Measurements from ENCODE around the gene ATP11A. TPM values are rescaled to one million over a fixed set of nuclear protein-coding genes. Genes with fewer than 3 reads are reported as not detected.

The ATP11A gene
- total RNA-seq, 1 donor from 2014 or later: 22.1 TPM

DNA sequence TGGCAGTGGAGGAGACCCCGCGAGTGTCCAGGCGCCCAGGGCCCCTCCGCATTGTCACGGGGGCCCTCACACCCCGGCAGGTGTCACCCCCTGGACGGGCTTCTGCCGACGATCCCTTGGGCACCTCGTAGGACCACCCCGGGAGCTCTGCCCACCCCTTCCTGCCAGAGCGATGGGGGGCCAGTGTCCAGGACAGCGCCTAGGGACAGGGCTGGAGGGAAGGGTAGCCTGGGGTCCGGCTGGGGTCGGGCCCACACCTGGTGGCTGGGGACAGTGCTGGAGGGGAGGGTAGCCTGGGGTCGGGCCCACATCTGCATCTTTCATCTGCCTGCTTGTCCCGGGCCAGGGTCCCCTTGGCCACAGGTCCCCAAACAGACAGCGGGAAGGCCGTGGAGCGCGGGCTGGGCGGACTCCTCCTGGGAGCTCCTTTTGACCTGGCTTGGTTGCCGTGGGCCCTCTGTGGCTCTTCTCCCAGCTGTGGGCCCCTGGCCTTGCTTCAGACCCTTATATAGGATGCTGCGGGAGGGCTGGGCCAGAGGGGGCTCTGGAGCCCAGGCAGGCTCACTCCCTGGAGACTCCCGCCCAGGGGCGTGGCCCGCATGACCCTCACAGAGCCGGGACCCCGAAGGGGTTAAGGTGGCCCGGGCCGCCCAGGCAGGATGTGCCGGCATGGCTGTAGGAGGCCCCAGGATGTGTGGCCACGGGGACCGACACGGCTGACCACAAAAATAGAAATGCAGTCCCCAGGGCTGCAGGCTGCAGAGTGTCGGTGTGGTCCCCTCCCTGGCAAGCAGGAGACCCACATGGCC, 205.0 kb downstream of the ATP11A start:
- no peak for DNase-seq

DNA sequence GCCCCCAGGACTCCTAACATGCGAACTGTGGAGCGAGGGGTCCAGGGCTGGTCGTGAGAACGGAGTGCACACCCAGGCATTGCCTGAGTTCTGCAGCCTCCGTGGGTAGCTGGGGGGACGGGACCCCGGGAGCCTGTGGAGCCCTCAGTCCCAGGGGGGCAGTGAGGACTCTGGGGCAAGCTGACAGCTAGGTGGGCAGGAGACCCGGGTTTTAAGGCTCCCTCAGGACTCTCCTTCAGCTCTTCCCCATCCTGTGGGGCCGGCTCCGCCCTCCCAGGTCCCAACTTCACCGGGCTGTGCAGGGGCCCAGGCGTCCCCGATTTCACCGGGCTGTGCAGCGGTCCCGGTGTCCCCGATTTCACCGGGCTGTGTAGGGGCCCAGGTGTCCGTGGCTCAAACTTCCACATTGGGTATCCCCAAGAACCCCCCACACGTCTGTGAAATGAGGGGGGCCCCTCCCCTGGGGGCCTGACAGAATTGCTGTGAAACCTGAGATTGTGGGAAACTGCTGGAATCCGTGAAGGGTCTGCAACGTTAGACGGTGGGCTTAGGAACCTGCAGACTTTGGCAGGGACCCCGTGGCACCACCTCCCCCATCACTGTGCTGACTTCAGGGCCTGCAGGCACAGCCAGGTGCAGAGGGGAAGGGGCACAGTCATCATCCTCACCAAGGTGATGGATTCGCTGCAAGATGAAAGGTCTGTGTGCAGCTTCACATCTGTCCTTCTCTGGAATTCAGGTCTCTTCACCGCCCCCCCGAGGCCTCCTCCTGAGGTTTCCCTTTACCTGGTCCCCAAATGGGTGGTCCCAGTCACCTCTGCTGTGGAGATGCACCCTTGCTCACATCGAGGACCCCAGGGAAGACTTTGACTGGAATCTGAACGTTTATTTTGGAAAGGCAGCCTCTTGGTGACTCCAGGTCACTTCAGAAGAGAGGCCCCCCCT, 206.0 kb downstream of the ATP11A start:
- DNase-seq: no peak

DNA sequence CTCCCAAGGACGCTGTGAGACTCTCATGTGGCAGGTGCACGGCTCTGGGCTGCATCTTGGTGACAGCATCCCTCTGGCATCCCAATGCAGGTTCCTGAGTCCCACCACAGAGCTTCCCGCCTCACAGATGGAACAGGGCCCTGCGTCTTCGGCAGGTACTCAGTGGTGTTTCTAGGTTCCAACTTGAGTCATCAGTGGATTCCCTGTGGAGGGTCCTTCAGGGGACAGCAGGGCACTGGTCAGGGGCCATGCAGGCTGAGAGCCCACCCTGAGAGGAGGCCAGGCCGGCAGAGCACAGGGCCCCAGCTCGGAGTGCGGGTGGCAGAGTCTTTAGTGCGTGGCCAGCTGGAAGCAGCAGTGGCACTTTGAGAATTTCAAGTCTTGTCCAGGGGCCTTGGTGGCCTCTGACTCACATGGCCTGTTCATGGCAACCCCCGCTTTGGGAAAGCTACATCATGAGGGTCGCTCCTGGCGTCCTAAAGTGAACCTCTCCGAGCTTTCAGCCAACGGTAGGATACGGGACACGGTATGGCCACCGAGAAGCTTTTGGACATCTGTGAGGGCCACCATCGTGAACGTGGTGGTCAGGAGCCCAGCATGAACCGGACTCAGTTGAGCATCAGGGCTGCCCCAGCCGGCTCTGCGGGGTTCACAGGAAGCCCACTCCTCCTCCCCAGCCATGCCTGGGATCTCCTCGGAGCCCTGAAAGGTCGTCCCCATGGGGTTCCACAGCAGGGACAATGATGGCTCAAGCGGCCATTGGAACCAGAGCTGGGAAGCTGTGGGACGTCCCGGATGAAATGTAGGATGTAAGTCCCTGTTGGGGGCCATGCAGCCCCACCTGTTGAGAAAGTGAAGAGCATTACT, 207.1 kb downstream of the ATP11A start:
- no peak for DNase-seq

DNA sequence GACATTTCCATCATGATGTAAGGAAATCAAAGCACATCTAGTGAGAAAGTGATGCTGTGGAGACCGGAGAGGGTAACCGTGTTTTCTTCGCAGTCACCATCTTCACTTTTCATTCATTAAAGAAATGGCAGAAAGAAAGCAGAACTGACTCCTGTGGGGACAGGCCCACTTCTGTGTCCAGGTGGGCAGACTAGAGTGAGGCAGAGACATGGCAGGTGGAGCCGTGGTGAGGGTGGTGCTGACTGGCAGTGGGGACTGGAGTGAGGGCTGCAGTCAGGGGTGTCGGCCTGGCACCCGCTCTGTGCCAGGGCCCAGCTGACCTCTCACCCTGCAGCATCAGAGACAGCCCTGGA, 207.7 kb downstream of the ATP11A start:
- no peak for DNase-seq

DNA sequence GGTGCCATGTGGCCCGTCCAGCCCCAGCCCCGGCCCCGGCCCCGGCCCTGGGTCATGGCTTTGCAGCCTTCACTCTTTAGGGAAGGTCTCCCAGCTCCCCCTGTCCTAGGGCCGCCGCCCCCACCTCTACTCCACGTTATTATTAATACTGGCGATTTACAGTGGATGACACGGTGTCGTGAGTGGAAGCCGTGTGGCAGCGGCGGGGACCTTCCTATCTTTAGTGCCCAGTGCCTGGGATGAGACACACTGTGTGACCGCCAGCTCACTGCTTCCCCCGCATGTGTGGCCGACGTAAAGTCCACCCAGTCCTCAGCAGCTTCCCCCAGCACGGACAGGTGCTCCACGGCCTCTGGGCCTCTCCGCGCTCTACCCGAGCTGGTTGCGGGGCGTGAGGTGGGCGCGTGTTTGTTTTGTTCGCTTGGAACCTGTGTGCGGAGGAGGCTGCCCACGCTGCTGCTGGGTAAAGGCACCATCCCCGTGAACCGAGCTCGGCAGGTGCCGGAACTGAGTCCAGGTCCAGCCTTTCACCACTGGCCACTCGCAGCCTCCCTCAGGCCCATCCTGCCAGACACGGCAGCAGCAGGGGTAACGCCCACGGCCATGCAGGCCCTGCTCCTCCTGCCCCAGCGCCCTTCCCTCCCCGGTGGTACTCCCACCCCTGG, 208.2 kb downstream of the ATP11A start:
- no peak for DNase-seq

DNA sequence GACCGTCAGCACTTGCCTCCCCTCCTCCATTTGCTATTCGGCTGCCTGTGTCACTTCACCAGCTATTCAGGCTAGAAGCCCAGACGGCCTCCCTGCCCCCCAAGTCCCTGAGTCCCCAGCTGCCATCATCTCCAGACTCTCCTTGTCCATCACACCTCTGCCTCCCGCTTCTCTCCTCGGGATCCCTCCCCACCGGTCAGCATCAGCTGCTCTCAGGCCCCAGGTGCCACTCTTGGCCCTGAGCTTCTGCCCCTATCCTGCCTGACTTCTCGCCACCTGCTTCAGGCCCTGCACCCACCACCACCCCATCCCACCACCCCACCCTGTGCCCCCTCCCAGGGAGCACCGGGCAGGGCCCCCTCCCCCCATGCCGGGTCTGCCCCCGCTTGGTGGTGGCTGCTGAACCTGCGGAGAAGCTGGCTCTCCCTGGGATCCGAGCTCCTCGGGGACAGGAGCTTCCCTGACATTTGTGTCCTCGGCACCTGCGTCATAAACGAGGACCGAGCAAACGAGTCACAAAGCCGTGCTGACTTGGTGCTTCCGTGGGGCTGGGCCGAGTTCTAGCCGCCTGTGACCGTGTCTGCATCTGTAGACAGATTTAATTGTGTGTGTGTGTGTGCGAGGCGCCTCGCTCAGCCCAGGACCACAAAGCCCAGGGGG, 208.9 kb downstream of the ATP11A start:
- DNase-seq: no peak

DNA sequence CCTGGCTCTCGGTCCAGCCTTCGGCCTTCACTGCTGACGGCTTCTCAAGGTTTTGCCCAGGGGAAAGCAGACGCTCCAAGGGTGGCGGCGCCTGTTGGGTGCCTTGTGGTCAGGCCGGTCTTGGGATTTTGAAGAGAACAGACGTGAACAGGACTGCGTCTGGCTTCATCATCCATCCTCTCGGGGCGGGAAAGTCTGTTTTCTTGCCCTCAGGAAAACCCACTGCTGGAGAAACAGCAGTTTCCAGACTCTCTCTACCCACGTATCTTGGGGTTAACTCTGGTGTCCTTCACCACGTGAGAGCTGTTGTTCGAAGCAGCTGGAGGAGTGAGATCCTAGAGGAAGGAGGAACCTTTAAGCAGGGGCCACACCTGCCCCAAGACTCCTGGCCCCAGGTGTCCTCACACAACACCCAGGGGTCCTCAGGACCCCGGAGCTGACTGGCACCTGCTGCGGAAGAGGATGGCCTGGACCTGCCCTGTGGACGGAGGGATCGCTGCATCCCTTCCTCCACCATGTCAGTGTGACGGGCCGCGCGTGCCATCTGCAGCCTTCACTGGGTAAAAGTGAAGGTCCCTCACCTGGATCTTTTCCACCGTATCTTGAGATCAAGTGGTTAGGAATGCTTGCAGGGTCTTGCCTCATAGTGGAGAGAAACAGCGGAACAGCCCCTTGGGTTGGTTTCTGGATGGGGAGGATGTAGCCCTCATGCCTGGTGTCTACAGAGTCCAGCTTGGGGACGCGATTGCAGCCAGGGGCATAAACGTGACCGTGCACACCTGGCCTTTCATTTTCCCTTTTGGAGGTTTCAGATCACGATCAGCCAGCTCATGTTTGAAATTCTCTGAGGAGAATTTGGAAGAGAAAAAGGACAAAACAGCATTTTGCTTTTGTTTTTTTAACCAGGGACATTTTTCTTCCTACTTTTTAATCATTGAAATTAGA, 209.7 kb downstream of the ATP11A start:
- no peak for DNase-seq

DNA sequence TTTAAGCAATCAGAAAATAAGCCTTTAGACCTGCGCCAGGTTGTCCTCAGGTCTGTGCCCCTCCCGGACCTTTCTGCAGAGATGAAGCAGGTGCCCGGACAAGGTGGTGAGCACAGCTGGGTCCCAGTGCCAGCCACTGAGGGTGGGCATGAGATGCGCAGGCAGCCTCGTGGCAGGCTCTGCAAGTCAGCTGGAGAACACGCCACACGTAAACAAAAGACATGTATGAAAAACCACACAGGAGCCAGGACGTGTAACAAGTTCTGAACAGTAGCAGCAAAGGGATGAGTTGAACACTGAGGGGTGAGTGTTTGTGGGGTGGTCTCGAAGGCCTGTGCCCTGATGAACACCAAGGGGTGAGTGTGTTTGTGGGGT, 210.4 kb downstream of the ATP11A start:
- DNase-seq: no peak

DNA sequence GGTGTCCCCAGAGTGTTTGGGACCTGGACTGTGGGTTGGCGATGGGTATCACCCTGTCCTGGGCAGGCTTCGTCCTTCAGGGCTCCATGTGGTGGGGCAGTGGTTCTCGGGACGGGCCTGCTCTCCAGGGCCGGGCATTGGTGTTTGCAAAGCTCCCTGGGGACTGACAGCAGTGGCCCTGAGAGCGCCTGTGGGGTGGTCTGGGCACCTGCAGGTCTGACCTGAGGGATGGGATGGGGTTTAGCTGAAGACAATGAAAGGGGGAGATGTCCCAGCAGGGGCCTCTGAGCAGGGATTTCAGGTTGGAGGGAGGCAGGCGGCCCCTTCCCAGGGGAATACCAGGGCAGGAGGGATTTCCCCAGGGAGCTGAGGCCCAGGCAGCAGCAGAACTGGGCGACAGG, 210.9 kb downstream of the ATP11A start:
- DNase-seq: no peak

DNA sequence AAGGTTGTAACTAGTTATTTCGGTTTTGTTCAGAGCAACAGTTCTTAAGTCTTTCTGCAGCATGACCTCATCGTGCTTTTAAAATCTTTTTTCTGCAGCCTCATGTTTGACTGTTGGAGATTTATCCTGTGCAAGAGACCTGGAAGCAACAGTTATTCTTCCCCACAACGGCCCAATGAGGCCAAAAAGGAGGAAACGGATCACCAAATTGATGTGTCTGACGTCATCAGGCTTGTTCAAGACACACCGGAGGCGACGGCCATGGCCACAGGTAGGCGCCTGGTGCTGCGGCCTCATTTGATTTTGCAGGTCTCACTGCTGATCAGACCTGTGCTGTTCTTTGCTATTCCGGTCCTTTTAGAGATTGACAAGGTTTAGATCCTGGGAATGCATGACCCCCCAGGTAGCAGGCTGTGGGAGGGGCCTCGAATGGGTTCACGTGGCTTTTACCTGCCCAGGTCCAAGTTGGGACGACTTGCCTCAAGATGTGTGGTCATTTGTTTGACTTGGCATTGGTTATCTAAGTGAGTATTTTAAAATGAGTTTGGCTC, 212.3 kb downstream of the ATP11A start:
- DNase-seq: peak; percentile 6

DNA sequence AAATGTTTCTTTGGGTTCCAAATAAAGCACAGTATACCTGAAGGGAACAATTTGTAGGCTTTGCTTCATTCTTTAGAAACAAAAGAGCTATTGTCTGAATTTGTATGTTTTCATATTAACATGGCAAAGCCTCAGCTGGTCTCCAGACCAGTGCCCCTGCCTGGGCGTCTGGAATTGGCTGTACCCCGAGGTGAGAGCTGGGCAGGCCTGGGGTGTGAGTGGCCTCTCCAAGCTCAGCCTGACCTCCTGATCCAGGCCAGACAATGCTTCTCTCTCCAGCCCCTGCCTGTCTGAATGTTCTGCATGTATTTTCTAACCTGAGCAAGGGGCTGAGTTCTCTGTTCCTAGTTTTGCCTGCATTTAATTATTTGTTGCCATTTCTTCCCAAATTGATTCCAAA, 212.8 kb downstream of the ATP11A start:
- DNase-seq: no peak

DNA sequence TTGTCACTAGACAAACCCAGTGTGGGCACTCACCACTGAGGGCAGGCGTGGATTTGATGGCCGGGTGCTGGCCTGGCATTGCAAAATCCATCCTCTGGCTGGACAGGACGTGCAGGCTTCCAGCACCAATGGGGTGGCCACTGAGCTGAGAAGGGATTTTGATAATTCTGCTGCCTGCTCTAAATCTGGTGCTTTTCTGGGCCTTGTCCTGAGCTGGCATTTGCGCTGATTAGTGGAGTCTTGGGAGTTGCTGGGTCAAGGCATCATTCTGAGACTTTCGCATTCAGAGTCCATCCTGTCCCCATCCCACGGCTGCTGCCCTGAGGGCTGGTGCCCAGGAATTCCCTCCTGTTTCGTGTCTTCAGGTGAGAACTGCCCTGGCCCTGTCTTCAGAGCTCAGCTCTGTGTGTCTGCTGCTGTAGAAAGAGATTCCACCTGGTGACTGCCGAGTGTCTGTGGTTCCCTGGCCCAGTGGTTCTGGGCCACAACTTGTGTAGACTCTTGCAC, 213.3 kb downstream of the ATP11A start:
- no peak for DNase-seq

DNA sequence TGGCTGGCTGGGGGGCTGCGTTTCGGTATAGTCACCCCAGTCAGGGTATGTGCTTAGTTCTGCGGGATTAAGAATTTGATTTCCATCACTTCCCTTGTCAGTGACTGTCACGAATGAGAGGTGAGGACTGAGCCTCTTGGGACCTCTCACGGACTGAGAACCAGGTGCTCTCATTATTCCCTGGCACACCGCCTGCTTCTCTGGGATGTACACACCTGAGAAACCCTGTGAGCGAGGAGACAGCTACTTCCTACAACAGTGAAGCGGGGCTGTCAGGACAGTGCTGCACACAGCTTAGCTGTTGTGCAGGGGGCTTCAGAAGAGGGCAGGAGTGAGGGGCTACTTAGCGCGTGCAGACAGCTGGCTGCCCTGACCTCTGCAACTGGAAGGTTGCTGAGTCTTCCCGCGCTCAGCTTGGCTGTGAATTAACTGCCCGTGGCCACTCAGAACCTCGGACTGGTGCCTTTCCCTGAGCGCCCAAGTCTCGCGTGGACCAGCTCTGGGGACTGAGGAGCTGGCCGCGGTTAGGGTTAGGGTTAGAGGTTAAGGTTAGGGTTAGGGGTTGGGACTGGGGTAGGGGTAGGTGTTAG, 213.9 kb downstream of the ATP11A start:
- DNase-seq: no peak

DNA sequence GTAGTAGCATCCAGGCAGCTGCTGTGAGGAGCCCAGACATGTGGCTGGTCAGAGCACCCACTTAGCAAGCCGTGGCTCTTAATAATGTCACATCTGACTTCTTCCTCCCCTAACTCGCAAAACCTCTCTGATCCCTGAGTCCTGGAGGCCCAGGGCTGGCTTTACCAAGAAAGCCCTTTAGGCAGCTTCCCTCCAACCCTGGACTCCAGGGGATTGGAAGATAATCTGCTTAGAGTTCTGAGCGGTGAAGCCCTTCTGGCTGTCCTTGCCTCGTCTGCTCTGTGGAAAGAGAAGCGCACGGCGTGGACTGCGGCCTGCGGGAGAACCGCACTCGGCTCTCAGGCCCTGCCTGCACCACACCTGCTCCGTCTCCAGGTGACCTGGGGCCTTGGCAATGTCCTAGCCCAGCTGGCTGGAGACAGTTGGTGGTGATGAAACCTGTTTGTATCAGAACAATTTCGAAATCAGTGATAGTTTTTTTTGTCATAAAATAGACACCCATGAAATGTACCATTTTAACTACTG, 214.7 kb downstream of the ATP11A start:
- no peak for DNase-seq

DNA sequence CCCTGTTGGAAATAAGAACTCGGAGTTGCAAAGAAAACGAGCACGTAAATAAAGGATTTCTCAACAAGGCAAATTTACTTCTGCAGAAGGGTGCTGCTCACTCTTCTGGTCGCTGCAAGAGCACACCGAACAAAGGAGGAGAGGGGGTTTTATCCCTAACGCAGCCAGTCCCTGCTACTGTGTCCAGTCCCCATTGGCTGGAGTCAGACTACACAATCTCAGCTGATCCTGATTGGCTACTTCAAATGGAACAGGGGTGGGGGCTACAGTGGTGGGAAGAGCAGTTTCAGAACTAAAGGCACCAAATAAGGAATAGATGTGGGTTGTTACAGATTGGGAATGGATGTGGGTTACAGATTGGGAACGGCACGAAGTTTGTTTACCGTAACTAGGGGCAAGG, 215.2 kb downstream of the ATP11A start:
- no peak for DNase-seq

DNA sequence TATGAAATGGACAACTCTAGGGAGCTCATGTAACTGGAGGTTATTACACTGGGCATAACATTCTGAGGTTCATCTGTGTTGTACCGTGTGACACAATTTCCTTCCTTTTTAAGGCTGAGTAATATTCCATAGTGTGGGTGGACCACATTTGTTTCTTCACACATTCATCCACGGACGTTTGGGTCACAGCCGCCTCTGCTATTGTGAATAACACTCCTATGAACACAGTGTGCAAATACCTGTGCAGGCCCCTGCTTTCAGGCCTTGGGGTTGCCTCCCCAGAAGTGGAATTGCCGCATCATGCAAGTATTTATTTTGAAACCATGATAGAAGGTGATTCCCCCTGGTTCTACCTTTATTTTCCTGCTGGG, 215.8 kb downstream of the ATP11A start:
- DNase-seq: no peak

DNA sequence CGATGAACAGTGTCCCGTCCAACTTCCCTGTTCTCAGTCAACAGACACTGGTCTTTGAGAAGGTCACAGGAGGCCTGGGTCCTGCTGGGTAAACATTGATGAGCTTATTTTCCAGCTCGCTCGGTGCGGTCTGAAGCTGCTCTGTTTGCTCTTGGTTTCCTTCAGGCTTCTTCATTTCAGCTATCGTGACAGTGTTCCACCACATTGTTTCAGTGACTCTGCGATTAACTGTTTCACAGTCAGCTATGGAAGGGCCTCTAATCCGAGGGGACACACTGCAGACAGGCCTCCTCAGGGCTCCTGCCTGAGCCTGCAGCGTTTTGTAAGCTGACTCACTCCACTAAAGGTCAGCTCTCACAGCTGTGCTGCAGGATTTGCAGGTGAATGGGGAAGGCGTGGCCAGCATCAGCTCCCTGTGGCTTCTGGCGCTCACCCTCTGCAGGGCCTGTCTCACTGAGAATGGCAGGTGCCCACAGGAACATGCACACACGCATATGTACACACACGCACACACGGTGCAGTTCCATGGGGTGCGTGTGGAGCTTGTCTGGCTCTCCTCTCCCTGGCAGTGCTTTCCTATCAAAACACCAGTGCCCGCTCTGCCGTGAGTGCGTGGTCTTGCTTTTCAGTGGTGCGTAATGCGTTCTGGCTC, 216.3 kb downstream of the ATP11A start:
- no peak for DNase-seq

DNA sequence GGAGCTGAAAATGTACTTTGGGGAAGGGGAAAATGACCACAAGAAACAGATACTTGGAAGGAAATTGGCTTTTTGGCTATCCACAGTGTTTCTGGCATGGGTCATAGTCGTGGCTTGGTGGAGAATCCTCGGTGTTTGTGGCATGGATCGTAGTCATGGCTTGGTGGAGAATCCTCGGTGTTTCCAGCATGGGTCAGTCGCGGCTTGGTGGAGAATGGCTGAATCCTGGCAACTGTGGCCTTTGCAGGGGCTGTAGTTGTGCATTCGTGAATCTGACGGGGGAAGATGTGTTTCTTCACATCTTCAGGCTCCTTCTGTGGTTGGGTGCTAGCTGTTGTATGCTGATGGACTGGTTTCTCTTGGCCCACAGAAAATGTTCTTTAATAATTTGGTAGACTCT, 217.4 kb downstream of the ATP11A start:
- no peak for DNase-seq
